Epithelial cell of prostate (primary cell): ENCODE measurements around the gene IQSEC3.
A peak's percentile ranks its signal among the peaks of the same experiment; 100 is the strongest.
"Not testable (repeated sequence)": the region's sequence is repeated elsewhere in the genome, so short reads cannot be mapped to it uniquely, and the experiment has no call there.

Experiments
- DNase-seq: peaks from one replicate; pipeline ENCODE4 v3.0.0-alpha.2; 2011; ENCODE audit warnings: low read depth, low spot score
- H3K27ac ChIP-seq: fragments of 450-650 bp; 2 replicates; pipeline ENCODE4 v1.5.1; 2017; ENCODE audit warnings: mild to moderate bottlenecking

IQSEC3 gene

GRCh38 chr12:51962-52361 is 14.6 kb upstream of the IQSEC3 start:
- DNase-seq, H3K27ac ChIP-seq: not testable (repeated sequence)

GRCh38 chr12:52902-53734 is 13.4 kb upstream of the IQSEC3 start:
- not testable (repeated sequence) for H3K27ac ChIP-seq, DNase-seq

GRCh38 chr12:53735-54730 is 12.5 kb upstream of the IQSEC3 start:
- DNase-seq = no peak
- H3K27ac ChIP-seq = no peak overlapping the region

- DNase-seq = no peak
- H3K27ac ChIP-seq = no peak overlapping the region
These were observed 11.6 kb upstream of the IQSEC3 start for GRCh38 chr12:54750-55535.

GRCh38 chr12:56683-57346 is 9.8 kb upstream of the IQSEC3 start:
- no peak for DNase-seq
- no peak overlapping the region for H3K27ac ChIP-seq

GRCh38 chr12:57539-57938 is 9.0 kb upstream of the IQSEC3 start:
- no peak overlapping the region for H3K27ac ChIP-seq
- no peak for DNase-seq

GRCh38 chr12:58832-59231 is 7.7 kb upstream of the IQSEC3 start:
- no peak for DNase-seq
- no peak overlapping the region for H3K27ac ChIP-seq

- DNase-seq, H3K27ac ChIP-seq: not testable (repeated sequence)
These were observed 4.7 kb upstream of the IQSEC3 start for GRCh38 chr12:61845-62244.

- peak; percentile 12 for DNase-seq
- H3K27ac ChIP-seq = not testable (repeated sequence)
These were observed 990 bp upstream of the IQSEC3 start for GRCh38 chr12:65491-66063.

GRCh38 chr12:66782-67504 is 376 bp downstream of the IQSEC3 start:
- not testable (repeated sequence) for H3K27ac ChIP-seq, DNase-seq

- DNase-seq, H3K27ac ChIP-seq: not testable (repeated sequence)
These were observed 3.1 kb downstream of the IQSEC3 start for GRCh38 chr12:69677-70076.

- DNase-seq, H3K27ac ChIP-seq: not testable (repeated sequence)
These were observed 4.0 kb downstream of the IQSEC3 start for GRCh38 chr12:70541-70940.

- H3K27ac ChIP-seq, DNase-seq: not testable (repeated sequence)
These were observed 5.5 kb downstream of the IQSEC3 start for GRCh38 chr12:72018-72417.

- H3K27ac ChIP-seq, DNase-seq: not testable (repeated sequence)
These were observed 8.0 kb downstream of the IQSEC3 start for GRCh38 chr12:74420-75190.

- DNase-seq, H3K27ac ChIP-seq: not testable (repeated sequence)
These were observed 9.0 kb downstream of the IQSEC3 start for GRCh38 chr12:75541-75940.

- not testable (repeated sequence) for H3K27ac ChIP-seq, DNase-seq
These were observed 9.5 kb downstream of the IQSEC3 start for GRCh38 chr12:76102-76501.

GRCh38 chr12:76551-76950 is 10.0 kb downstream of the IQSEC3 start:
- DNase-seq = not testable (repeated sequence)

More at GRCh38 chr12:76551-76950, 10.0 kb downstream of the IQSEC3 start:
- H3K27ac ChIP-seq = not testable (repeated sequence)
